Measurements from ENCODE around the gene PTK7.
"Not testable (repeated sequence)": the region's sequence is repeated elsewhere in the genome, so short reads cannot be mapped to it uniquely, and the experiment has no call there.

PTK7 gene

DNA sequence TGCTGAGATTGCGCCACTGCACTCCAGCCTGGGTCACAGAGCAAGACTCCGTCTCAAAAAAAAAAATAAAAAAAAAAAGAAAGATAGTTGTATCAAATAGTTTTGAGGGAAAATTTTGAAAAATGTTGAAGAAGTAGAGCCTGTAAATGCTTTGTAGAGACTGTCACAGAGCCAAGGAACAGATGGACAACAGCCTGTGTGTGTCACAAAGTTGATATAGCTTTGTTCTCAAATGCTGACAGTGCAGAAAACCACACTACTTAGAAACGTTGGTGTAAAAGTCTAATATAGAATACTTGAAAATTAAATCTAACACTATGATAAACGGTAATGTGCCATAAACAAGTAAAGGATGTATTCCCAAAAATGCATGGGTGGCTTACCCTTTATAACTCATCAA lies 25.4 kb downstream of the PTK7 start:
- TF ChIP-seq, protein P1, sequence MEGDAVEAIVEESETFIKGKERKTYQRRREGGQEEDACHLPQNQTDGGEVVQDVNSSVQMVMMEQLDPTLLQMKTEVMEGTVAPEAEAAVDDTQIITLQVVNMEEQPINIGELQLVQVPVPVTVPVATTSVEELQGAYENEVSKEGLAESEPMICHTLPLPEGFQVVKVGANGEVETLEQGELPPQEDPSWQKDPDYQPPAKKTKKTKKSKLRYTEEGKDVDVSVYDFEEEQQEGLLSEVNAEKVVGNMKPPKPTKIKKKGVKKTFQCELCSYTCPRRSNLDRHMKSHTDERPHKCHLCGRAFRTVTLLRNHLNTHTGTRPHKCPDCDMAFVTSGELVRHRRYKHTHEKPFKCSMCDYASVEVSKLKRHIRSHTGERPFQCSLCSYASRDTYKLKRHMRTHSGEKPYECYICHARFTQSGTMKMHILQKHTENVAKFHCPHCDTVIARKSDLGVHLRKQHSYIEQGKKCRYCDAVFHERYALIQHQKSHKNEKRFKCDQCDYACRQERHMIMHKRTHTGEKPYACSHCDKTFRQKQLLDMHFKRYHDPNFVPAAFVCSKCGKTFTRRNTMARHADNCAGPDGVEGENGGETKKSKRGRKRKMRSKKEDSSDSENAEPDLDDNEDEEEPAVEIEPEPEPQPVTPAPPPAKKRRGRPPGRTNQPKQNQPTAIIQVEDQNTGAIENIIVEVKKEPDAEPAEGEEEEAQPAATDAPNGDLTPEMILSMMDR (IDR thresholded peaks at IDR 0.05; ENCODE audit: low read depth, low read length, missing control alignments), result no peak
- no peak overlapping the region for H3K4me3 ChIP-seq (replicated peaks; ENCODE audit: low read depth, low read length)
- DNase-seq (ENCODE audit: extremely low read depth, low read depth), result no peak

- no peak overlapping the region for H3K4me3 ChIP-seq (replicated peaks; ENCODE audit: low read depth, low read length)
- TF ChIP-seq, protein P1 (IDR thresholded peaks at IDR 0.05; ENCODE audit: low read depth, low read length, missing control alignments), result no peak
- DNase-seq (ENCODE audit: extremely low read depth, low read depth), result no peak
These were observed 27.3 kb downstream of the PTK7 start for GRCh38 chr6:43103253-43103876.

DNA sequence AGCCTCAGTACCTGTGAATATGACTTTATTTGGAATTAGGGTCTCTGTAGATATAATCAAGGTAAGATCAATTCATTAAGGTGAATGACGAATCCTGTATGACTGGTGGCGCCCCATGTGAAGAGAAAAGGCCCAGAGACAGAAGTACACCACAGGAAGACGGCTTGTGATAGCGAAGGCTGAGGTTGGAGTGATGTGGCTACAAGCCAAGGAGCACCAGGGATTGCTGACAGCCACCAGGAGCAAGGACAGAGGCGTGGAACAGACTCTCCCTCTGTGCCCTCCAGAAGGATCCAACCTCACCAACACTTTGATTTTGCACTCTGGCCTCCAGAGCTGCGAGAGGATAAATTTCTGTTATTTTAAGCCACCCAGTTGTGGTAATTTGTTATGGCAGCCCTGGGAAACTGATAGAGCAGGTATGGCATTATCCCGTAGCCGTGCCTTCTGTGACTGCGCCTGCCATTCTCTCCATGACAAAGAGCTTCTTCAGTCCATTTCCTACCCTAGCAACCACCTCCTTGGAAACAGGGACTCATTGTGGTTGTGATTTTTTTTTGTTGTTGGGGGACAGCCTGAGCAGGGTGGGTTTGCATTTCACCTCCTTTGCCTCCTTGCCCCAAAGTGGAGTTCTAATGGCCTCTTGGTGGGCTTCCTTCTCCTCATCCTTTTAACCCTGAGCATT lies 29.6 kb downstream of the PTK7 start:
- DNase-seq (ENCODE audit: extremely low read depth, low read depth), result no peak
- TF ChIP-seq, protein P1 (IDR thresholded peaks at IDR 0.05; ENCODE audit: low read depth, low read length, missing control alignments), result no peak

DNA sequence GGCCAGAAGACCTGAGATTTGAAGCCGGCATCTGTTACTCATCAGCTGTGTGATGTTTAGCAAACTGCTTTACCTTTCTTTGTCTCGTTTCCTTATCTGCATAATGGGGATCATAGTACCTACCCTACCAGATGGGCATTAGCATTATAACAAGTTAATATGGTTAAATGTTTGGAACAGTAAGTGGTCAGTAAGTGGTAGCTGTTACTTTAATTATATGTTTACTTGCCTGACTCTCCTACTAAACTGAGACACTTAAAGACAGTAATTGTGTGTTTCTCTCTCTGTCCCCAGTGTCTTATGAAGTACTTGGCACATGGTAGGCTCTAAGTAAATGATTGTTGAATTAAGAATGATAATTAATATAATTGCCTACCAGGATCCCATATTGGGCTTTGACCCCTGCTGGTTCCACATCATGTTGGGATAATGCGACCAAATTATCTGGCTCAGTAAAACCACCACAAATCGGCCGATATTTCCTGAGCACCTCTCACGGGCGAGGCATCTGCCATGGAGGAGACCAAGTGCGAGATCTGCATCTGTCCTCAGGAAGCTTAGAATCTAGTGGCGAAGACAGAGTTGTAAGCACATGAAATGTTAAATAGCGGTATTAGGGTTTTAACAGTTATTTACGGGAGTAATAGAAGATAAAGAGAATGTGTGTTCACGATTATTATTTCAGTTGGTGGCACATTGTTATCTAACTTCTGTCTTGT lies 31.4 kb downstream of the PTK7 start:
- DNase-seq (ENCODE audit: extremely low read depth, low read depth), result no peak
- TF ChIP-seq, protein P1 (IDR thresholded peaks at IDR 0.05; ENCODE audit: low read depth, low read length, missing control alignments), result no peak
- no peak overlapping the region for H3K4me3 ChIP-seq (replicated peaks; ENCODE audit: low read depth, low read length)

More for the DNA sequence above, 29.6 kb downstream of the PTK7 start:
- H3K4me3 ChIP-seq (replicated peaks; ENCODE audit: low read depth, low read length), result no peak overlapping the region

- no peak overlapping the region for H3K4me3 ChIP-seq (replicated peaks; ENCODE audit: low read depth, low read length)
- DNase-seq (ENCODE audit: extremely low read depth, low read depth), result no peak
- TF ChIP-seq, protein P1 (IDR thresholded peaks at IDR 0.05; ENCODE audit: low read depth, low read length, missing control alignments), result no peak
These were observed 37.5 kb downstream of the PTK7 start for GRCh38 chr6:43113431-43114260.

DNA sequence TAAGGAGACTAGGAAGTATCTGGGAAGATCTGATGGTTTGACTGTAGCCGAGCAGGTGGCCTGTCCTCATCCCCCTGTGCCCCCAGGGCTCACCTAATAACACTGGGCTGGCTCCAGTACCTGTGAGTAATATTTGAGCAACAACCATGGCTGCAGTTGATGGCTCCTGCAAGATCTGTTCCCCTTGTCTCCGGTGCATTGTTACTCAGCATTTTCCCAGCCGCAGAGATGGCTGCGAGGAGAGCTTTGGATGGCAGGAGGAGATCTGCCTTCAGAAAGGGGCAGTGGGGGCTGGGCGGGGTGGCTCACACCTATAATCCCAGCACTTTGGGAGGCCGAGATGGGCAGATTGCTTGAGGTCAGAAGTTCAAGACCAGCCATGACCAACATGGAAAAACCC lies 39.3 kb downstream of the PTK7 start:
- H3K4me3 ChIP-seq (replicated peaks; ENCODE audit: low read depth, low read length), result no peak overlapping the region
- TF ChIP-seq, protein P1 (IDR thresholded peaks at IDR 0.05; ENCODE audit: low read depth, low read length, missing control alignments), result no peak
- DNase-seq (ENCODE audit: extremely low read depth, low read depth), result no peak

DNA sequence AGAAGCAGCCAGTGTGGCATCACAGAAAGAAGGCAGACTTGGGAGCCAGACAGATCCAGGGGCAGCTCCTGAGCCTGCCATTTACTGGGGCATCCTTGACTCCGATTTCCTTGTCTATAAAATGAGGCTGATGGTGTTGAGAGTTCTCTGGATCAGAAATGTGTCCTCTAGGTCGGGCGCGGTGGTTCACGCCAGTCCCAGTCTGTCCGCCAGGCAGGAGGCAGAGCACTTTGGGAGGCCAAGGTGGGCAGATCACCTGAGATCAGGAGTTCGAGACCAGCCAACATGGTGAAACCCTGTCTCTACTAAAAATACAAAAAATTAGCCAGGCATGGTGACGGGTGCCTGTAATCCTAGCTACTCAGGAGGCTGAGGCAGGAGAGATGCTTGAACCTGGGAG lies 41.4 kb downstream of the PTK7 start:
- not testable (repeated sequence) for DNase-seq (ENCODE audit: extremely low read depth, low read depth); H3K4me3 ChIP-seq (replicated peaks; ENCODE audit: low read depth, low read length)

Measured in HFF-Myc (cell line).